ENCODE data around the gene DOCK6.

GRCh38 chr19:11233073-11233472 is 29.3 kb downstream of the DOCK6 start:
- TF ChIP-seq CTCF (optimal IDR thresholded peaks at IDR 0.05 in 1 of 3, IDR thresholded peaks at IDR 0.05 in 1 of 3, conservative IDR thresholded peaks at IDR 0.05 in 1 of 3; ENCODE audit: extremely low read depth in 1 of 3, insufficient read depth in 2 of 3, low read length in 3 of 3) = no peak
- no peak for TF ChIP-seq EZH2 (IDR thresholded peaks at IDR 0.05; ENCODE audit: low read length)

Measured in keratinocyte (primary cell).